Subcutaneous abdominal adipose tissue (tissue), 5 donors: ENCODE measurements around the gene PLXDC2.

Source experiments
- H3K27ac ChIP-seq: one replicate; pipeline ENCODE4 v1.7.0; 2013; ENCODE audit warnings: low read depth, mild to moderate bottlenecking, inconsistent platforms, low read length, moderate library complexity
- H3K27me3 ChIP-seq, 5 donors: one replicate each; pipeline ENCODE4 v1.7.0; 2013; ENCODE audit warnings: low read length in 5 of 5, inconsistent platforms in 1 of 5; ENCODE audit not compliant: control insufficient read depth in 5 of 5, insufficient read depth in 4 of 5
- H3K36me3 ChIP-seq, 5 donors: one replicate each; pipeline ENCODE4 v1.7.0; 2013; ENCODE audit warnings: low read length in 5 of 5; ENCODE audit not compliant: control insufficient read depth in 5 of 5, insufficient read depth in 5 of 5
- H3K4me1 ChIP-seq, 5 donors: one replicate each; pipeline ENCODE4 v1.7.0; 2013; ENCODE audit warnings: low read length in 5 of 5, mild to moderate bottlenecking in 3 of 5, moderate library complexity in 1 of 5; ENCODE audit not compliant: control insufficient read depth in 5 of 5, insufficient read depth in 5 of 5
- H3K4me3 ChIP-seq, 5 donors: one replicate each; pipeline ENCODE4 v1.7.0; 2013; ENCODE audit warnings: low read length in 5 of 5, low read depth in 1 of 5
- H3K9ac ChIP-seq, 5 donors: one replicate each; pipeline ENCODE4 v1.7.0; 2013; ENCODE audit warnings: low read length in 5 of 5, mild to moderate bottlenecking in 4 of 5, moderate library complexity in 3 of 5
- H3K9me3 ChIP-seq, 5 donors: one replicate each; pipeline ENCODE4 v1.7.0; 2013; ENCODE audit warnings: low read length in 5 of 5; ENCODE audit not compliant: control insufficient read depth in 5 of 5
- donor health status: healthy.
- donor health status: healthy.
- donor health status: healthy.
- donor health status: healthy.
- donor health status: healthy.

PLXDC2 gene

DNA sequence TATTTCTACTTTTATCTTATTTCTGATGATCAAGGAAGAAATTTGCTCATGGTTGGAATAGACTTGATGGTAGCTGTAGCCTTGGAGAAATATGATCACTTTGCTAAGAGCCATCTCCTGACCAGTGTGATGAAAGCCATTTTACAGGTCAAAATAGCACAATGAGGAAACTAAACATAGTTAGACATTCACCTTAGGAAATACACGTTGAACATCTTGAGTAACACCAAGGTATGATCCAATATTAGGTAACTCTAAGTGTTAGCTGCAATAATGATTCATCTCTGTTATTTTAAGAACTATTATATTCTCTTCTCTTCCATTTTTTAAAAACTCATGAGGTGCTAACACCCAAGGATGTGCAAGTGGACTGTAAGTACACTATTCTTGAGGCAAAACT lies 328.0 kb downstream of the PLXDC2 start:
- H3K9ac ChIP-seq: no peak overlapping the region
- no peaks in the 10 kb centered on the region for H3K9me3 ChIP-seq
- H3K27ac ChIP-seq: no peak overlapping the region
- peaks cover 0 to 4% (median 3%) of the 10 kb centered on the region in 5 donors for H3K36me3 ChIP-seq
- H3K27me3 ChIP-seq: no peaks in the 10 kb centered on the region
- H3K4me1 ChIP-seq: no peaks in the 10 kb centered on the region
- H3K4me3 ChIP-seq: no peak overlapping the region

DNA sequence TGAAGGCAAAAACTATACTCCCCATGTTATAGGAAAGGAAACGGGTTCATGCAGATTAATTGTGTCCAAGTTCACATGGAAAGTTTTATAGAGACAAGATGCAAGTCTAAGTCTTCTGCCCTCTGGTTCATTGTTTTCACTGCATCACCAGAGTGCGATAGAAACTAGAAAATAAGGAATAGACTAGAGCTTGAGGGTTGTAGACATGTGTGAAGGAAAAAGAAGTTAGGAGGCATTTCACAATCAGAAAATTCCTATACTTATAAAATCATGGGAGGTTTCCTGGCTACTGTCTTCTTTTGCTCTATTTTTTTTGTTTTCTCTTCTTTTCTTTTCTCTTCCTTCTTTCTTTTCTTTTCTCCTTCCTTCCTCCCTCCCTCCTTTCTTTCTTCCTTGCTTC lies 329.8 kb downstream of the PLXDC2 start:
- no peaks in the 10 kb centered on the region for H3K4me1 ChIP-seq
- no peaks in the 10 kb centered on the region for H3K27me3 ChIP-seq
- no peak overlapping the region for H3K4me3 ChIP-seq
- H3K36me3 ChIP-seq: peaks cover 0 to 4% (median 3%) of the 10 kb centered on the region in 5 donors
- no peak overlapping the region for H3K9ac ChIP-seq
- no peak overlapping the region for H3K27ac ChIP-seq
- H3K9me3 ChIP-seq: no peaks in the 10 kb centered on the region

GRCh38 chr10:20147684-20148083 lies 331.5 kb downstream of the PLXDC2 start:
- H3K9me3 ChIP-seq: no peaks in the 10 kb centered on the region
- no peaks in the 10 kb centered on the region for H3K4me1 ChIP-seq
- H3K4me3 ChIP-seq: no peak overlapping the region
- H3K36me3 ChIP-seq: peaks cover 0 to 4% (median 3%) of the 10 kb centered on the region in 5 donors
- no peak overlapping the region for H3K27ac ChIP-seq
- no peaks in the 10 kb centered on the region for H3K27me3 ChIP-seq
- no peak overlapping the region for H3K9ac ChIP-seq

- no peaks in the 10 kb centered on the region for H3K27me3 ChIP-seq
- no peak overlapping the region for H3K4me3 ChIP-seq
- H3K4me1 ChIP-seq: no peaks in the 10 kb centered on the region
- no peak overlapping the region for H3K27ac ChIP-seq
- H3K9me3 ChIP-seq: no peaks in the 10 kb centered on the region
- H3K9ac ChIP-seq: no peak overlapping the region
- peaks cover 0 to 6% (median 0%) of the 10 kb centered on the region in 5 donors for H3K36me3 ChIP-seq
Measured at GRCh38 chr10:20156511-20156910, 340.3 kb downstream of the PLXDC2 start.

DNA sequence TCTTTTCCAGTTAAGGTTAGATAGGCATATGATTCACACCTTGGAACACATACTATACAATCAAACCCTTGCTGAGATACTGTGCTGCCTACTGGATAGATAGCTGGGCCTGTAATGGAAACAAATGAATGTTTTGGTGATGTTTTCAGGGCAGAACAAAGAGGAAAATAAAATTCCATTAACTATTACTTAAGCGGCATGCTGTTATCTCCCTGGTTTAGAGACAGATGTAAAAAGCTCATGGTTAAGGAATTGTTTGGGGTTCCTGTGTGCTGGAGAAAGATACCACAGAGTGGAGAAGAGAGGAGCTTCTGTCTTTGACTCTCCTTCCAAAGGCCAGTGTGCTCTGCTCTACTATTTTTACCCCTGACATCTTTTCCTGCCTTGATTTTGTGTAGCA lies 341.1 kb downstream of the PLXDC2 start:
- Histone ChIP-seq H3K4me1 (no peaks in the 10 kb centered on the region), H3K9me3 (no peaks in the 10 kb centered on the region), H3K27ac (no peak overlapping the region), H3K4me3 (no peak overlapping the region), H3K27me3 (no peaks in the 10 kb centered on the region), H3K36me3 (peaks cover 0 to 6% (median 0%) of the 10 kb centered on the region in 5 donors), H3K9ac (no peak overlapping the region)

DNA sequence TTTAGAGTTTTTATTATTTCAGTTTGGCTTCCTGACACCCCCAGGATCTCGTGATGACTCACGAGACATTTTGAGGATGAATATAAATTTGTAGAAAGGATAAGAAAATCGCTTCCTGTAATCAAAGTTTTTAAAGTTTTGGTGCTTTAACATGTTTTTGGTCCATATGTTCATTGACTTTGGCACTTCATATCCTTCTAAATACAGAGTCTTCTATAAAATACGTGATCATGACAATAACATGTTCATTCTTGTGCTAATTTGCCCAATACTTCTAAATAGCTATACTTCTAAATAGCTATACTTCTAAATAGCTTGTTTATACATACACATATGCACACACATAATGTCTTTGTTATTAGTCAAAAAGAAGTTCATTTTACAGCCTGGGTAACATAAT lies 341.9 kb downstream of the PLXDC2 start:
- Histone ChIP-seq H3K9me3 (no peaks in the 10 kb centered on the region), H3K4me3 (no peak overlapping the region), H3K36me3 (peaks cover 0 to 2% (median 0%) of the 10 kb centered on the region in 5 donors), H3K9ac (no peak overlapping the region), H3K4me1 (no peaks in the 10 kb centered on the region), H3K27me3 (no peaks in the 10 kb centered on the region), H3K27ac (no peak overlapping the region)

GRCh38 chr10:20162123-20162522 lies 345.9 kb downstream of the PLXDC2 start:
- Histone ChIP-seq H3K36me3 (peaks cover 0 to 3% (median 0%) of the 10 kb centered on the region in 5 donors), H3K27me3 (no peaks in the 10 kb centered on the region), H3K4me3 (no peak overlapping the region), H3K27ac (no peak overlapping the region), H3K4me1 (no peaks in the 10 kb centered on the region), H3K9ac (no peak overlapping the region), H3K9me3 (no peaks in the 10 kb centered on the region)

- H3K27ac ChIP-seq: no peak overlapping the region
- no peaks in the 10 kb centered on the region for H3K9me3 ChIP-seq
- H3K27me3 ChIP-seq: no peaks in the 10 kb centered on the region
Measured at GRCh38 chr10:20166096-20166675, 350.0 kb downstream of the PLXDC2 start.

GRCh38 chr10:20170661-20171060 lies 354.4 kb downstream of the PLXDC2 start:
- Histone ChIP-seq H3K9me3 (no peaks in the 10 kb centered on the region), H3K4me3 (no peak overlapping the region), H3K9ac (no peak overlapping the region), H3K27ac (no peak overlapping the region), H3K36me3 (no peaks in the 10 kb centered on the region), H3K4me1 (no peaks in the 10 kb centered on the region), H3K27me3 (no peaks in the 10 kb centered on the region)

More at GRCh38 chr10:20166096-20166675, 350.0 kb downstream of the PLXDC2 start:
- Histone ChIP-seq H3K4me3 (no peak overlapping the region), H3K36me3 (peaks cover 0 to 3% (median 0%) of the 10 kb centered on the region in 5 donors), H3K9ac (no peak overlapping the region), H3K4me1 (no peaks in the 10 kb centered on the region)

DNA sequence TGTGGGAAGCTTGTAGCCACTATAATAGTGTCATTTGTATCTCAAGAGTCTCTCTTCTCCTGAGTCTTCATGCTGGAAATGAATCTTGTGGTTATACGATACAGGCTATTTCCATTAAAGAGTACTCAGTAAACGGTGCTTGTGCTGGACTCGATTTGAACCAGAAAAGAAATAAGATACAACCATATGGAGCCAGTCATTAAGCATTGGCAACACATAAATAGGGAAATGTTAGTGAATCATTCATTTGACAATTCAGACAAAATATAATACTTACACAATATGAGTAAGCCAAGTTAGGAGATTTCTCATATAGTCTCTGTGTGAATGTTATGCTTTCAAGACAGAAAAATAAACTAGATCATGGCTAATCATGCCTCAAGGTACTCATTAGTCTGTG lies 356.8 kb downstream of the PLXDC2 start:
- peaks cover 0 to 4% (median 0%) of the 10 kb centered on the region in 5 donors for H3K36me3 ChIP-seq
- H3K27ac ChIP-seq: no peak overlapping the region
- no peaks in the 10 kb centered on the region for H3K9me3 ChIP-seq
- H3K4me3 ChIP-seq: no peak overlapping the region
- H3K9ac ChIP-seq: no peak overlapping the region
- no peaks in the 10 kb centered on the region for H3K27me3 ChIP-seq
- no peaks in the 10 kb centered on the region for H3K4me1 ChIP-seq
